GM13976 (cell line): ENCODE measurements around the gene ZNF398.

ENCODE experiments used
- DNase-seq: peaks from one replicate; pipeline ENCODE4 v3.0.0; 2012; ENCODE audit warnings: low spot score
- CTCF ChIP-seq: IDR thresholded peaks from 2 replicates; pipeline ENCODE4 v1.5.1; 2012; ENCODE audit warnings: borderline replicate concordance, mild to moderate bottlenecking; ENCODE audit not compliant: insufficient read depth; ENCODE audit errors: extremely low read depth, missing control alignments, control extremely low read depth
- in situ Hi-C: fragments of 300-500 bp; cut with MboI; formaldehyde crosslinking; loops from one replicate; pipeline ENCODE4 v1.12.0; 2022; ENCODE audit warnings: low sequenced_read_pairs, mixed read lengths, inconsistent platforms; ENCODE audit not compliant: unreplicated experiment

The ZNF398 gene

GRCh38 chr7:149199234-149199995 is 52.2 kb downstream of the ZNF398 start:
- TF ChIP-seq CTCF: no peak
- no peak for DNase-seq
- in situ Hi-C loops: no loop called here

- TF ChIP-seq CTCF: no peak
- no peak for DNase-seq
- in situ Hi-C loops: no loop called here
Observed at GRCh38 chr7:149202831-149203231, 55.6 kb downstream of the ZNF398 start.

- in situ Hi-C loops: no loop called here
- DNase-seq: no peak
- no peak for TF ChIP-seq CTCF
Observed at GRCh38 chr7:149205690-149206381, 58.6 kb downstream of the ZNF398 start.

- no peak for DNase-seq
- in situ Hi-C loops: no loop called here
- TF ChIP-seq CTCF: no peak
Observed at GRCh38 chr7:149207324-149208035, 60.2 kb downstream of the ZNF398 start.

- DNase-seq: peak; percentile 80
- TF ChIP-seq CTCF: peak; percentile 55
- in situ Hi-C loops: no loop called here
Observed at GRCh38 chr7:149209518-149210269, 62.4 kb downstream of the ZNF398 start.

- in situ Hi-C loops: no loop called here
- TF ChIP-seq CTCF: no peak
- DNase-seq: no peak
Observed at GRCh38 chr7:149210551-149210950, 63.3 kb downstream of the ZNF398 start.
